CD4-positive, alpha-beta memory T cell (primary cell): Measurements from ENCODE around the gene THRSP. TPM values are rescaled to one million over a fixed set of nuclear protein-coding genes. Genes with fewer than 3 reads are reported as not detected.
"Not testable (repeated sequence)": the region's sequence is repeated elsewhere in the genome, so short reads cannot be mapped to it uniquely, and the experiment has no call there.

Experiments
- CTCF ChIA-PET: fragments of 350-600 bp; sonication (Branson Sonifier 250); formaldehyde crosslinking; loops from one replicate; lab custom pipeline; 2021; ENCODE audit warnings: inconsistent platforms; ENCODE audit not compliant: partially characterized antibody; lab: Charles Lee
- POLR2A ChIA-PET: fragments of 350-600 bp; sonication (Branson Sonifier 250); formaldehyde crosslinking; loops from one replicate; lab custom pipeline; 2021; ENCODE audit not compliant: partially characterized antibody; lab: Charles Lee
- DNase-seq, 5 donors: peaks; one replicate each; pipeline versions ENCODE4 v3.0.0 to v3.0.0-alpha.2; 2020 to 2022; ENCODE audit warnings: mixed read lengths in 1 of 5
- H3K27ac ChIP-seq: one replicate; pipeline ENCODE4 v1.7.0; 2013; ENCODE audit warnings: low read depth, low read length
- H3K27me3 ChIP-seq: 2 replicates; pipeline ENCODE4 v1.7.0; 2013; ENCODE audit warnings: mild to moderate bottlenecking, low read length, moderate library complexity; ENCODE audit not compliant: insufficient read depth
- H3K36me3 ChIP-seq: 2 replicates; pipeline ENCODE4 v1.7.0; 2013; ENCODE audit warnings: mild to moderate bottlenecking, low read length, moderate library complexity; ENCODE audit not compliant: insufficient read depth
- H3K4me1 ChIP-seq: 2 replicates; pipeline ENCODE4 v1.7.0; 2013; ENCODE audit warnings: mild to moderate bottlenecking, low read length, moderate library complexity; ENCODE audit not compliant: insufficient read depth
- H3K4me3 ChIP-seq, 2 donors: one replicate each; pipeline ENCODE4 v1.7.0; 2013; ENCODE audit warnings: low read length in 2 of 2, mild to moderate bottlenecking in 1 of 2
- H3K9me3 ChIP-seq, 2 donors: one replicate each; pipeline ENCODE4 v1.7.0; 2013; ENCODE audit warnings: low read length in 2 of 2, control low read depth in 1 of 2; ENCODE audit not compliant: control insufficient read depth in 1 of 2
- H3K27ac Mint-ChIP-seq, 7 donors: one replicate each; pipeline ENCODE4 v1.8.0; 2020 to 2021; ENCODE audit warnings: mixed read lengths in 7 of 7, mild to moderate bottlenecking in 6 of 7, inconsistent platforms in 3 of 7, moderate library complexity in 3 of 7
- H3K27me3 Mint-ChIP-seq, 2 donors: one replicate each; pipeline ENCODE4 v1.8.0; 2020 to 2021; ENCODE audit warnings: mixed read lengths in 2 of 2
- H3K36me3 Mint-ChIP-seq, 2 donors: one replicate each; pipeline ENCODE4 v1.8.0; 2020 to 2021; ENCODE audit warnings: mixed read lengths in 2 of 2, inconsistent platforms in 1 of 2, mild to moderate bottlenecking in 1 of 2
- H3K4me1 Mint-ChIP-seq, 4 donors: one replicate each; pipeline ENCODE4 v1.8.0; 2020 to 2021; ENCODE audit warnings: mixed read lengths in 4 of 4, mild to moderate bottlenecking in 1 of 4
- H3K4me3 Mint-ChIP-seq, 8 donors: one replicate each; pipeline ENCODE4 v1.8.0; 2020 to 2021; ENCODE audit warnings: mixed read lengths in 8 of 8, mild to moderate bottlenecking in 7 of 8, moderate library complexity in 6 of 8, inconsistent platforms in 3 of 8
- H3K9me3 Mint-ChIP-seq, 8 donors: one replicate each; pipeline ENCODE4 v1.8.0; 2020 to 2021; ENCODE audit warnings: mixed read lengths in 8 of 8, mild to moderate bottlenecking in 5 of 8, inconsistent platforms in 3 of 8, moderate library complexity in 1 of 8
- intact Hi-C: fragments of 100-400 bp; cut with micrococcal nuclease; formaldehyde crosslinking; loops from one replicate; pipeline ENCODE4 v1.15.1; 2023
- polyA plus RNA-seq, 2 donors: library from polyadenylated mRNA; unstranded; fragments of 300-500 nt; fragmentation: Illumina TruSeq; gene quantifications; one replicate each; pipeline ENCODE4 v1.2.3, GENCODE V29; 2021
- total RNA-seq, 2 experiments: library from RNA; stranded (reverse); gene quantifications; one replicate each; pipeline ENCODE4 v1.2.3, GENCODE V29; 2021

THRSP gene
- total and polyA plus RNA-seq, 4 experiments from 2014 or later: 0.16 TPM; not detected in 3

- CTCF ChIA-PET: no interaction called here
- POLR2A ChIA-PET: no interaction called here
- Mint-ChIP-seq H3K27me3 (peaks cover 12 to 23% of the 10 kb centered on the region in 2 donors), H3K27ac (peak within 1 kb of the TSS in 1 of 7 donors; percentile 68), H3K36me3 (no peaks in the 10 kb centered on the region), H3K4me1 (peaks cover 0 to 5% (median under 1%) of the 10 kb centered on the region in 4 donors), H3K4me3 (peak within 1 kb of the TSS in 1 of 8 donors; percentile 47), H3K9me3 (no peaks in the 10 kb centered on the region)
- Histone ChIP-seq H3K4me1 (no peaks in the 10 kb centered on the region), H3K4me3 (no peak within 1 kb of the TSS), H3K9me3 (no peaks in the 10 kb centered on the region), H3K27me3 (peaks cover 3% of the 10 kb centered on the region), H3K27ac (no peak within 1 kb of the TSS), H3K36me3 (no peaks in the 10 kb centered on the region)
- DNase-seq: no peak
- intact Hi-C loops: no loop called here
Measured at GRCh38 chr11:78022397-78023396, 41.0 kb upstream of the THRSP start, which contains the start of gene KCTD14. Gene KCTD14, minus strand, starts transcription at chr11:78023276. Its CDS starts 27 bp downstream, at chr11:78023249.

GRCh38 chr11:78023426-78023825 is 40.2 kb upstream of the THRSP start:
- POLR2A ChIA-PET: no interaction called here
- DNase-seq: no peak

GRCh38 chr11:78025378-78025777 is 38.3 kb upstream of the THRSP start:
- Mint-ChIP-seq H3K4me1 (peaks cover 0 to 5% (median under 1%) of the 10 kb centered on the region in 4 donors), H3K4me3 (no peak overlapping the region), H3K27ac (no peak overlapping the region), H3K27me3 (peaks cover 12 to 16% of the 10 kb centered on the region in 2 donors), H3K36me3 (no peaks in the 10 kb centered on the region), H3K9me3 (no peaks in the 10 kb centered on the region)
- Histone ChIP-seq H3K36me3 (no peaks in the 10 kb centered on the region), H3K4me1 (no peaks in the 10 kb centered on the region), H3K9me3 (no peaks in the 10 kb centered on the region), H3K27me3 (peaks cover 3% of the 10 kb centered on the region), H3K4me3 (no peak overlapping the region), H3K27ac (no peak overlapping the region)
- ChIA-PET POLR2A (no interaction called here), CTCF (no interaction called here)
- intact Hi-C loops: no loop called here
- DNase-seq: no peak

More at GRCh38 chr11:78023426-78023825, 40.2 kb upstream of the THRSP start:
- Histone ChIP-seq H3K27ac (no peak overlapping the region), H3K36me3 (no peaks in the 10 kb centered on the region), H3K4me1 (no peaks in the 10 kb centered on the region), H3K27me3 (peaks cover 3% of the 10 kb centered on the region), H3K4me3 (no peak overlapping the region), H3K9me3 (no peaks in the 10 kb centered on the region)
- intact Hi-C loops: no loop called here
- Mint-ChIP-seq H3K27ac (no peak overlapping the region), H3K27me3 (peaks cover 12 to 23% of the 10 kb centered on the region in 2 donors), H3K36me3 (no peaks in the 10 kb centered on the region), H3K9me3 (no peaks in the 10 kb centered on the region), H3K4me1 (peaks cover 0 to 5% (median under 1%) of the 10 kb centered on the region in 4 donors), H3K4me3 (no peak overlapping the region)
- CTCF ChIA-PET: no interaction called here

- intact Hi-C loops: no loop called here
- DNase-seq: no peak
- H3K27me3 ChIP-seq: no peaks in the 10 kb centered on the region
- Mint-ChIP-seq H3K27ac (no peak overlapping the region), H3K4me3 (no peak overlapping the region), H3K9me3 (no peaks in the 10 kb centered on the region), H3K27me3 (peaks cover 1 to 4% of the 10 kb centered on the region in 2 donors), H3K36me3 (no peaks in the 10 kb centered on the region), H3K4me1 (peaks cover 0 to under 1% (median 0%) of the 10 kb centered on the region in 4 donors)
- H3K4me1 ChIP-seq: no peaks in the 10 kb centered on the region
- H3K36me3 ChIP-seq: no peaks in the 10 kb centered on the region
- no peak overlapping the region for H3K27ac ChIP-seq
- H3K4me3 ChIP-seq: no peak overlapping the region
- ChIA-PET POLR2A (no interaction called here), CTCF (no interaction called here)
- no peaks in the 10 kb centered on the region for H3K9me3 ChIP-seq
Measured at GRCh38 chr11:78027759-78028158, 35.9 kb upstream of the THRSP start.

GRCh38 chr11:78028423-78028822 is 35.2 kb upstream of the THRSP start:
- H3K9me3 Mint-ChIP-seq, H3K4me3 Mint-ChIP-seq, H3K27me3 ChIP-seq, H3K36me3 Mint-ChIP-seq, H3K4me1 ChIP-seq, H3K27me3 Mint-ChIP-seq, DNase-seq, intact Hi-C loops, H3K4me3 ChIP-seq, H3K4me1 Mint-ChIP-seq, H3K9me3 ChIP-seq, POLR2A ChIA-PET, H3K36me3 ChIP-seq, H3K27ac ChIP-seq: not testable (repeated sequence)
- peak overlapping the region in 1 of 7 donors; percentile 38 for H3K27ac Mint-ChIP-seq
- CTCF ChIA-PET: interaction anchor here (1.1 kb wide), 1 partner anchor 18 kb away, joined by 3 read pairs; no protein-coding TSS in a partner anchor

- CTCF ChIA-PET: interaction anchor here (0.7 kb wide), 1 partner anchor 13 kb away, joined by 4 read pairs; no protein-coding TSS in a partner anchor
- H3K9me3 Mint-ChIP-seq: no peaks in the 10 kb centered on the region
- Histone ChIP-seq H3K4me1 (no peaks in the 10 kb centered on the region), H3K27me3 (no peaks in the 10 kb centered on the region), H3K4me3 (no peak overlapping the region), H3K36me3 (no peaks in the 10 kb centered on the region), H3K9me3 (no peaks in the 10 kb centered on the region), H3K27ac (no peak overlapping the region)
- no peak for DNase-seq
- H3K36me3 Mint-ChIP-seq: no peaks in the 10 kb centered on the region
- H3K27ac Mint-ChIP-seq: no peak overlapping the region
- no peaks in the 10 kb centered on the region for H3K4me1 Mint-ChIP-seq
- no peaks in the 10 kb centered on the region for H3K27me3 Mint-ChIP-seq
- no peak overlapping the region for H3K4me3 Mint-ChIP-seq
- POLR2A ChIA-PET: no interaction called here
- intact Hi-C loops: no loop called here
Measured at GRCh38 chr11:78030429-78031325, 33.0 kb upstream of the THRSP start.

GRCh38 chr11:78031629-78032028 is 32.0 kb upstream of the THRSP start:
- Mint-ChIP-seq H3K4me1 (no peaks in the 10 kb centered on the region), H3K27me3 (no peaks in the 10 kb centered on the region), H3K36me3 (no peaks in the 10 kb centered on the region), H3K27ac (no peak overlapping the region), H3K4me3 (no peak overlapping the region), H3K9me3 (no peaks in the 10 kb centered on the region)
- POLR2A ChIA-PET: no interaction called here
- no peaks in the 10 kb centered on the region for H3K36me3 ChIP-seq
- CTCF ChIA-PET: no interaction called here
- no peak overlapping the region for H3K4me3 ChIP-seq
- H3K9me3 ChIP-seq: no peaks in the 10 kb centered on the region
- no peak for DNase-seq
- intact Hi-C loops: no loop called here
- H3K27me3 ChIP-seq: no peaks in the 10 kb centered on the region
- H3K27ac ChIP-seq: no peak overlapping the region
- no peaks in the 10 kb centered on the region for H3K4me1 ChIP-seq
